NCI-H2081 treated with DMSO at 0.1 percent for 48 hours (cell line): Measurements from ENCODE around the gene ZNF730.
"Not testable (repeated sequence)": the region's sequence is repeated elsewhere in the genome, so short reads cannot be mapped to it uniquely, and the experiment has no call there.

ENCODE experiments used
- DNase-seq: peaks from one replicate; lab custom pipeline; 2025; lab: John Stamatoyannopoulos, UW

Gene ZNF730

DNA sequence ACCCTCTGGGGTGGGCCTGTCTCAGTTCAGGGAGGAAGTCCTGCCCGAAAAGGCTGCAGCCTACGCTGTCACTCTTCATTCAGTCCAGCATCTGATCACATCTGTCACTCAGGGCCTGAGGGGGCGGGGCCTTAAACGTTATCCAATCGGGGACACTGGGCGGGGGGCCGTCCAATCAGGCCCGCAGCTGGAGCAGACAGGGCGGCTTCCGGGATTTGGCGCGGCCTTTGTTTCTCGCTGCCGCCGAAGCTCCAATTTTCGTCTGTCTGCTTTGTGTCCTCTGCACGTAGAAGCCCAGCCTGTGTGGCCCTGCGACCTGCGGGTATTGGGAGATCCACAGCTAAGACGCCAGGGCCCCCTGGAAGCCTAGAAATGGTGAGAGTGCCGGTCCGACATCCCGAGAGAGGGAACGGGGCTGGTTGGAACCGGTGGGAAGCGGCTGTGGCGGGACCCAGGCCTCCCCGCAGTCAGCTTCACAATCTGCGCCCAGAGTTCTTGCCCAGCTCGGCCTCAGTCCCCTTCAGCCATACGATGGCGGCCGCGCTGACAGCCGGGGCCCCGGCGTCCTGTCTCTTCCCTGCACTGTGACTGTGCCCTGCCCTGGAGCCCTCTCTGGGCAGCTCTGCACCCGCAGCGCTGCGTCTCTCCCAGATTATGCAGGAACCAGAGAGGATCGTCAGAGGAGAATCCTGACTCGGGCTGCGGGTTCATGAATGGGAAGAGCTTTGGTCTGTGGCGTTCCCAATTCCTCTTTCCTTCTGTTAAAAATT lies at the start of gene ZNF730:
ZNF730 (plus strand) TSS at position 224 of the 770 bp plus-strand sequence; CDS start at position 373, 149 bp downstream.
- DNase-seq = peak; percentile 6

DNA sequence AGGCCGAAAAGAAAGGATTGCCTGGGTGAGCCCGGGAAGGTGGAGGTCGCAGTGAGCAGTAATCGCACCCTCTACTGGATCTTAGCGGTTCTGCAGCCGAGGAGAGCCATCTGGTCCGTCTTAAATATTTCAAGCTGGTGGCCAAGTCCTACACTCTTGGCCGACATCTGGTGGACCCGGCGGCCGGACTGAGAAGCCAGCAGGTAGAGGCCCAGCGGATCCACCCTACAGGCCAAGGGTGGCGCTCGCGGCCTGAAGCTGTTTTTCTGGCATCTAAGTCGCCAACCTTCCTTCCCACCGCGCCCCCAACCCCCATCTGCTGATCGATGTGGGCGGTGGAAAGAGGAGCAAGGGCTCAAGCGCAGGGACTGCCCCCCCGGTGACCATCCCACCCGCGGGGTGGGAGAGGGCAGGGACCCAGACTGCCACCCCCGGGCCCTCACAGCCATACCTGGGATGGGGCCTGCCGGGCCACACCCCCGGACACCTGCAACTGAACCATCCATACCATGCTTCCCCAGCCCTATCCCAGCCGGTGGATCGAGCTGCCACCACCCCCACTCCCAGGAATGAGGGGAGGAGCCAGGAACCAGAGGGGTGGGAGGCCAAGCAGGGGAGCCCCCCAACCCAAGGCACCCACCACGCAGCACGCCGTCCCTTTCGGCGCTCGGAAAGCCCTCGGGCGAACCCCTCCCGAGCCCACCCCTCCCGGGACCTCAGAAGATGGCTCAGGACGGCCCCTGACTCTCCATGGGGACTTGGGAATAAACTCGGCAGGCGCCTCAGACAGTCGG lies 46.3 kb upstream of the ZNF730 start:
- no peak for DNase-seq

DNA sequence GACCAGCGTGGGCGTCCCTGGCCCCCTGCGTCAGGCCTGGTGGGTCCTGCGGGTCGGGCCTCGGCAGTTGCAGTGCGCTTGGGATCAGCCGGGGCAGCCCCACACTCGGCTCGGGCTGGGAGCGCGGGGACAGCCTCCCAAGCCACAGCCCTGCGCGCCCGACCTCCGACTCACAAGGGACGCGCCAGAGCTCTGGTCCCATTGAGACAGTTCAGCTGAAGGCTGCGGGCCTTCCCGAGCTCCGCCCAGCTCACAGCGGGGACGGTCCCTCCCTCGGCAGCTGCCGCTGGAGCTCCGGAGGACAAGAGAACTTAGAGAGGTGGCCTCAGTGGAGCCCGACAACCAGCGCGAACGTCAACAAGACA lies 45.7 kb upstream of the ZNF730 start:
- DNase-seq = no peak

DNA sequence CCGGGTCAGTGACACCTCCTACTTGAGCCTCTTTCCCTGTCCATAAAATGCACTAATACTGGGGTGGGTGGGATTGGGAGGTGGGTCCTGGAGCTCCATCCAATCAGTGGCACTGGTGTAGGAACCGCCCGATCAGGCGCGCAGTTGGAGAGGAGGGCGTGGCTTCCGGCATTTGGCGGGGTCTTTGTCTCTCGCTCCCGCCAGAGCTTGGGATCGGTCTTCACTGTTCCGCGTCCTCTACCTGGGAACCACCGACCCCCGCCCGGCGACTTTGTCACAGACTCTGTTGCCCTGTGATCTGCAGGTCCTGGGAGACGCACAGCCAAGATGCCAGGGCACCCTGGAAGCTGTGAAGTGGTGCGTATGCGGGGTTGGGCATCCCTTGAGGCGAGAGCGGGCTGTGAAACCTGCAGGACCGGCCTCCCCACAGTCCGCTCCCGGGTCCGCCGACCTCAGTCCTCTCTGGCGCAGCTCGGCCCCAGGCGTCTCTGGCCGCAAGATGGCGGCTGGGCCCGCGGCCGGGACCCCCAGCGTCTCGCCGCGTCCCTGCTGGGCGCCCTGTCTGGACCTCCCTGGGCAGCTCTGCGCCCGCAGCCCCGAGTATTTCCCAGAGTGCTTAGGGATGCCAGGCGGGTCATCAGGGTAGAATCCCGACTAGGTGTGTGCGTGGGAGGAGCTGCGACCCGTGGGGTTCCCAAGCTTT lies 41.6 kb upstream of the ZNF730 start:
- peak; percentile 5 for DNase-seq

DNA sequence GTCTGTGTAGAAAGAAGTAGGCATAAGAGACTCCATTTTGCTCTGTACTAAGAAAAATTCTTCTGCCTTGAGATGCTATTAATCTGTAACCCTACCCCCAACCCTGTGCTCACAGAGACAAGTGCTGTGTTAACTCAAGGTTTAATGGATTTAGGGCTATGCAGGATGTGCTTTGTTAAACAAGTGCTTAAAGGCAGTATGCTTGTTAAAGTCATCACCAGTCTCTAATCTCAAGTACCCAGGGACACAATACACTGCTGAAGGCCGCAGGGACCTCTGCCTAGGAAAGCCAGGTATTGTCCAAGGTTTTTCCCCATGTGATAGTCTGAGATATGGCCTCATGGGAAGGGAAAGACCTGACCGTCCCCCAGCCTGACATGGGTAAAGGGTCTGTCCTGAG lies 39.0 kb upstream of the ZNF730 start:
- DNase-seq = not testable (repeated sequence)

DNA sequence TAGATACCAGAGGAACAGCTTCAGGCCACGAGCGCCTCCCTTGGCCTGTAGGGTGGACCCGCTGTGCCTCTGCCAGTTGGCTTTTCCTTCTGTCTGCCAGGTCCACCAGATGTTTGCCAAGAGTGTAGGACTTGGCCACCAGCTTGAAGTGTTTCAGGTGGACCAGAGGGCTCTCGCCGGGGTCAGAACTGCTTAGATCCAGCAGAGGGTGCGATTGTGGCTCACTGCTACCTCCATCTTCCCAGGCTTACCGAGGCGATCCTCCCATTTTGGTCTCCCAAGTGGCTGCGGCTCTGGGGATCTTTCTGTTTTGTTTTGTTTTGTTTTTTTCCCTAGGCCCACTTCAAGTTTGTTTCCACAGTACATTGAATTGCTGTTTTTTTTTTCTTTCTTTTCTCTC lies 23.0 kb upstream of the ZNF730 start:
- DNase-seq = no peak

DNA sequence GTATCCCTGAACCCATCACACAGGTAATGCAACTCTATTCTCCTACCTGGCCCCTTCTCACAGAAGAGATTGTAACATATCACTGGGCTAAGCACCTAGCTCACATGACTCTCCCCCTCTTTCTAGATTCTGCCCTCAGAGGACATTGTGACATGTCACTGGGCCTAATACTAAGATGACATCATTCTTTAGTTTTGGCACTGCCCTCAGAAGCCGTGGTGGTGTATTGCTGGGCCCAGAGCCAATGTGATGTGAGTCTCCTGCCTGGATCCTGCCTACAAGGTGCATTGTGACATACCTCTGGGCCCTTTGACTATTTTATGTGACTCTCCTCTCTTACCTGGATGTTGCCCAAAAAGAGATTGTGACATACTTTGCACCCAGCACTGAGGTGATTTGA lies 21.4 kb upstream of the ZNF730 start:
- DNase-seq = no peak

DNA sequence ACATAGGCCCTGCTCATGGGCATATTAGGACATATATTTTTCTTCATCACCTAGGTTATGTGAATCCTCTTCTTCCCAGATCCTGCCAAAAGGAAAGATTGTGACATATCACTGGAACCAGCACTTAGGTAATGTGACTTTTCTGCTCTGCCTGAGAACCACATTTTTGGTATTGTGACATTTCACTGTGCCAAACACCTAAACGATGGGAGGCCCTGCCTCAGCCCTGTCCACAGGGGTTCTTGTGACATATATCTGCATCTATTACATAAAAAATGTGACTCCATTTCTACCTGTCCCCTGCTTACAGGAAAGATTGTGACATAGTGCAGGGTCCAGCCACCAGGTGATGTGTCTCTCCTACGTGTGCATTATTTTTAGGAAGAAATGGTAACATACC lies 18.5 kb upstream of the ZNF730 start:
- DNase-seq = no peak

DNA sequence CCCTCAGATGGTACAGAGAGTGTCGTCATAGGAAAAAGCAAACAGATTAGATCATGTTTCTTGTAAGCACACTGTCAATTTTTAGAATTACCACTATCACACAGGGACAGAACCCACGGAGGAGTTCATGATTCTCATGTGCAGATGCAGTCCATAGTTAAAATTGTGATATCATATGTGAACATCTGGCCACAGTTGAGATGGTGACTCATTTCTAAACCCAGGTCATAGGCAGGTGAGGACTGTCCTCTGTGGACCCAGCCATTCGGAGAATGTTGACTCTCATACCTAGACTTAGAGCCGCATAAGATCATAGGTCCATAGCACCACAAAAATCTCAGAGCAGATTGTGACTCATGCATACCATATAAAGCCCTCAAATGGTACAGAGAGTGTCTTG lies 17.8 kb upstream of the ZNF730 start:
- no peak for DNase-seq

DNA sequence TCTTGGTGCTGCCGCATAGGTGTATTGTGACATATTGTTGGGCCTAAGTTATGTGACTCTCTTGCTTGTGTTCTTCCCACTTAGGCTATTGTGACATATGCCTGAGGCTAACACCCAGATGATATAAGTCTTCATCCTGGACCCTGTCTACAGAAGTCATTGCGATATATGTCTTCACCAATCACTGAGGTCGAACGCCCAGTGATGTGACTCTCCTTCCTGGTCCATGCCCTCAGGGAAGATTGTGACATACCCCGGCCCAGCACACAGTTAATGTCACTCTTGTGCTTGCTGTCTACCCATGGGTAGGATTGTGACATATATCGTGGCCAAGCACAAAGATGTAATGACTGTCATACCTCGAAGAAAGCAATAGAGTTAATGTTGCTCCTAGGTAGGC lies 16.9 kb upstream of the ZNF730 start:
- DNase-seq = no peak

DNA sequence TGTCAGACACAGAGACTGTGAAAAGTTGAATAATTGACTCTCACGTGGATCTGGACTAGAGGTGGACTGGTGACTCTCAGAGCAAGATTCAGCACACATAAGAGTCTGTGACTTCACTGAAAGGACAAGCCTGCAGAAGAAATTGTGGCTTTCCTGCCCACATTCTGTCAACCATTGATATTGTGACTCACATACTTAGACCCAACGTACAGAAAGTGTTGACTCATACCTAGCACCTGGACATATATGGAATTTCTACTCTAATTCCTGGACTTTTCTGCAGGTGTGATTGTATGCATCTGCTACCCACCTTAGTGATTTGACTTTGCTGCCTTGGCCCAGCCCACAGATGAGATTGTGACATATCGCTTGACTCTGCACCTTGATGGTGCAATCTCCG lies 15.6 kb upstream of the ZNF730 start:
- no peak for DNase-seq

DNA sequence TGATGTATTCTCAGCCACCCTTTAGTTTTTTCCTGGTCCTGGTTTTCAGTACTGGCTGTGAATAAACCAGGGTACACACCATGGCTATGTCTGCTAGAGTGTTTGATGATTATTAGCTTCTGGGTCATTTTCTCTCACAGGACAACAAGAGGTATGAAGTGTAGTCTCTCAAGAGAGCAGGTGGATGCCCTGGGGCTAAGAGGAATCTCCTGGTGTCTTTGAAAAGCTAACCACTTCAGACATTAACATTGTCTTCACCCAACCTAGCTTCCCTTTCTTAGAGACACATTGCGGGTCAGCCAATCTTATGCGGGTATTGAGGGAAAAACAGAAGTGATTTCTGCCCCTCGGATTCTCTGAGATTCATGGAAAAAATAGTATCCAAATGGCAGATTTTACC lies 1.6 kb downstream of the ZNF730 start:
- DNase-seq = no peak

DNA sequence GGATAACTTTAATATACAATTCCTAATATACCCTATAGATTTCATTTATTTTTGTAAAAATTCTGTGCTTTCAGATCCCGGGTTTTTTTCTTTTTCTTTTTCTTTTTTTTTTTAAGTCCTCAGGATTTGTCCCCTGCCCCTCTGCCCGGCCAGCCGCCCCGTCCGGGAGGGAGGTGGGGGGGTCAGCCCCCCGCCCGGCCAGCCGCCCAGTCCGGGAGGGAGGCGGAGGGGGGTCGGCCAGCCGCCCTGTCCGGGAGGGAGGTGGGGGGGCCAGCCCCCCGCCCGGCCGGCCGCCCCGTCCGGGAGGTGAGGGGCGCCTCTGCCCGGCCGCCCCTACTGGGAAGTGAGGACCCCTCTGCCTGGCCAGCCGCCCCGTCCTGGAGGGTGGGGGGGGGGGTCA lies 17.4 kb downstream of the ZNF730 start:
- DNase-seq = not testable (repeated sequence)

DNA sequence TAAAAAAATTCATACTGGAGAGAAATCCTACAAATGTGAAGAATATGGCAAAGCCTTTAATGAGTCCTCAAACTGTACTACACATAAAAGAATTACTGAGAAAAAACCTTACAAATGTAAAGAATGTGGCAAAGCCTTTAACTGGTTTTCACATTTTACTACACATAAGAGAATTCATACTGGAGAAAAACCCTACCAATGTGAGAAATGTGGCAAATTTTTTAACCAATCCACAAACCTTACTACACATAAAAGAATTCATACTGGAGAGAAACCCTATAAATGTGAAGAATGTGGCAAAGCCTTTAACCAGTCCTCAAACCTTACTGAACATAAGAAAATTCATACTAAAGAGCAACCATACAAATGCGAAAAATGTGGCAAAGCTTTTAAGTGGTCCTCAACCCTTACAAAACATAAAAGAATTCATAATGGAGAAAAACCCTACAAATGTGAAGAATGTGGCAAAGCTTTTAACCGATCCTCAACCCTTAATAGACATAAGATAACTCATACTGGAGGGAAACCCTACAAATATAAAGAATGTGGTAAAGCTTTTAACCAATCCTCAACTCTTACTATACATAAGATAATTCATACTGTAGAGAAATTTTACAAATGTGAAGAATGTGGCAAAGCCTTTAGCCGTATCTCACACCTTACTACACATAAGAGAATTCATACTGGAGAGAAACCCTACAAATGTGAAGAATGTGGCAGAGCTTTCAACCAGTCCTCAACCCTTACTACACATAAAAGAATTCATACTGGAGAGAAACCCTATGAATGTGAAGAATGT lies 29.0 kb downstream of the ZNF730 start:
- DNase-seq = no peak

DNA sequence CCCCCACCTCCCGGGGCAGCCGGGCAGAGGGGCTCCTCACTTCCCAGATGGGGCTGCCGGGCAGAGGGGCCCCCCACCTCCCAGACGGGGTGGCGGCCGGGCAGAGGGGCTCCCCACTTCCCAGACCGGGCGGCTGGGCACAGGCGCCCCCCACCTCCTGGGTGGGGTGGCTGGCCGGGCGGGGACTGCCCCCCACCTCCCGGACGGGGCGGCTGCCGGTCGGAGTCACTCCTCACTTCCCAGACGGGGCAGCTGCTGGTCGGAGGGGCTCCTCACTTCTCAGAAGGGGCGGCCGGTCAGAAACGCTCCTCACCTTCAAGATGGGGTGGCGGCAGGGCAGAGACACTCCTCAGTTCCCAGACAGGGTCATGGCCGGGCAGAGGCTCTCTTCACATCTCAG lies 43.9 kb downstream of the ZNF730 start:
- no peak for DNase-seq

DNA sequence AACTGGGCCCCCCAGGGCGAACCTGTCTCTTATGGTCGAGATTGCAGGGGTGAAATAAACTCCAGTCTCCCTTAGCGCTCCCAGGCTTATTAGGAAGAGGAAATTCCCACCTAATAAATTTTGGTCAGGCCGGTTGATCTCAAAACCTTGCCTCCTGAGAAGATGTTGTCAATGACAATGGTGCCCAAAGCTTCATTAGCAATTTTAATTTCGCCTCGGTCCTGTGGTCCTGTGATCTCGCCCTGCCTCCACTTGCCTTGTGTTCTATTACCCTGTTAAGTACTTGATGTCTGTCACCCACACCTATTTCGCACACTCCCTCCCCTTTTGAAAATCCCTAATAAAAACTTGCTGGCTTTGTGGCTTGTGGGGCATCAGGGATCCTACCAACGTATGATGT lies 51.5 kb downstream of the ZNF730 start:
- DNase-seq = not testable (repeated sequence)

DNA sequence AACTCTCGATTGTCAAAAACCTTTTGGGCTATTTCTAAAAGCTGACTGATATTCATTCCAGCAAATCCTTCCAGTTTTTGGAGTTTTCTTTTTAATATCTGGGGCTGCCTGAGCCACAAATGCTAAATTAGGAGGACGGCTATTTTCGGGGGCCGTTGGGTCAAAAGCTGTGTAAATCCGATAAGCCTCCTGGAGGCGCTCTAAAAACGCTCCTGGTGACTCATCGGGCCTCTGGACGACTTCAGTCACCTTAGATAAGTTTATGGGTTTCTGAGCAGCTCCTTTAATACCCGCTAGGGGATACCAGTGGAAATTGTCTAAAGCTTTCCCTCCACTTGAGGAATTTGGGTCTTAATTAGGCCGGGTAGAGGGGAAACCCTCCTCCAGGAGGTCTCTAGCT lies 66.4 kb downstream of the ZNF730 start:
- no peak for DNase-seq

DNA sequence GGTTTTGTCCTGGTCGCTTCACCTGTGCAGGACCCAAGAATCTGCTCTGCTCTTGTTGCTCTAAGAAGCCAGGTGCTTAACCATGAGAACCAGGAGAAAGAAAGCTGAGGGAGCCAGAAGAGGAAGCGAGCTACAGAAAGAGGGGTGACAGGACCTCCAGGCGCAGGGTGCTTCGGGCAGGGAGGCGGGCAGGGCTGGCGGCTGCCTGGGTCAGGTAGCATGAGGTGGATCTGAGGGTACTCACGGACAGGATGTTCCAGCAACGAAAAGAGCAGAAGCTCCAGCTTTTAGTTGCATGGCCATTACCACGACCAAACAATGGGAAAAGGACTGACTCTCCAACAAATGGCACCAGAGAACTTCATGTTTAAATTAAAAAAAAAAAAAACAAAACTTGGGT lies 73.5 kb downstream of the ZNF730 start:
- DNase-seq = no peak
